H1 (cell line): ENCODE measurements around the gene CRTAC1.

Experiments
- EP300 ChIP-seq, 2 experiments: IDR thresholded peaks; 1 replicate in 1 of 2; 2 replicates in 1 of 2; pipeline ENCODE4 v1.6.1; 2011 to 2012; ENCODE audit warnings: low read depth in 2 of 2, low read length in 2 of 2, mild to moderate bottlenecking in 2 of 2, borderline replicate concordance in 1 of 2, inconsistent platforms in 1 of 2, moderate library complexity in 1 of 2
- JUN ChIP-seq: IDR thresholded peaks from 2 replicates; pipeline ENCODE4 v1.6.1; 2011; ENCODE audit warnings: low read depth, mild to moderate bottlenecking, improper control_type of control experiment, low read length
- NRF1 ChIP-seq: IDR thresholded peaks from 2 replicates; pipeline ENCODE4 v1.6.1; 2011; ENCODE audit warnings: mild to moderate bottlenecking, low read depth, low read length, improper control_type of control experiment
- POLR2A ChIP-seq, 2 experiments: IDR thresholded peaks; 1 replicate in 1 of 2; 2 replicates in 1 of 2; pipeline ENCODE4 v1.6.1; 2011; ENCODE audit warnings: low read depth in 2 of 2, low read length in 2 of 2, mild to moderate bottlenecking in 2 of 2; ENCODE audit errors: control extremely low read depth in 1 of 2
- POLR2AphosphoS5 ChIP-seq: IDR thresholded peaks from 2 replicates; pipeline ENCODE4 v1.6.1; 2011; ENCODE audit warnings: low read depth, low read length
- RAD21 ChIP-seq, 2 experiments: IDR thresholded peaks in 1 of 2; conservative IDR thresholded peaks in 1 of 2; 2 replicates each; pipeline ENCODE4 v1.6.1; 2011; ENCODE audit warnings: low read depth in 2 of 2, low read length in 2 of 2, improper control_type of control experiment in 1 of 2, inconsistent platforms in 1 of 2, mild to moderate bottlenecking in 1 of 2, moderate library complexity in 1 of 2
- TCF12 ChIP-seq: IDR thresholded peaks from 2 replicates; pipeline ENCODE4 v1.6.1; 2011; ENCODE audit warnings: low read depth, mild to moderate bottlenecking, low read length
- USF2 ChIP-seq: IDR thresholded peaks from 2 replicates; pipeline ENCODE4 v1.6.1; 2011; ENCODE audit warnings: low read length, improper control_type of control experiment
- TF ChIP-seq, protein P1 (sequence below), 3 experiments: IDR thresholded peaks; 1 replicate in 2 of 3; 2 replicates in 1 of 3; pipeline versions ENCODE4 v1.5.1 to v1.6.1; 2011; ENCODE audit warnings: low read length in 3 of 3, mild to moderate bottlenecking in 3 of 3, inconsistent platforms in 2 of 3, low read depth in 1 of 3, moderate library complexity in 1 of 3; ENCODE audit not compliant: insufficient read depth in 1 of 3; ENCODE audit errors: control extremely low read depth in 1 of 3
- TF ChIP-seq, protein P2 (sequence below): IDR thresholded peaks from 2 replicates; pipeline ENCODE4 v1.6.1; 2012; ENCODE audit warnings: low read length, inconsistent platforms

DNA sequence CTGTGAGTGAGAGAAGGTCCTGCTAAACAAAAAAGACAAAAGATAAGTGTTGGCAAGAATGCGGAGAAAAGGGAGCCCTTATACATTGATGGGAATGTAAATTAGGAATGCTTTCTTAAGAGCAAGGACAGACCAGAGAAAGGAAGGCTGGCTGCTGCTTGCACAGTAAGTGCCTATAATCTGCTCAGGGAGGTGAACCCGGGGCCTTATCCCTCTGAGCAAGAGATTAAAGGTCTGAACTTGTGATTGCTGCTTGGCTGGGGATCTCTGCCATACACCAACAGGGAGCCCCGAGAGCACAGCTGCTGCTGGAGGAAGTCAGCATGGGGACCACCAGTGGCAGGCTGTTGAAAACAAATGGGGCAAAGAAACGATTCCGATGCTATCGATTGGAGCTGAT is 32.0 kb upstream of the CRTAC1 start:
- TF ChIP-seq, protein P1, sequence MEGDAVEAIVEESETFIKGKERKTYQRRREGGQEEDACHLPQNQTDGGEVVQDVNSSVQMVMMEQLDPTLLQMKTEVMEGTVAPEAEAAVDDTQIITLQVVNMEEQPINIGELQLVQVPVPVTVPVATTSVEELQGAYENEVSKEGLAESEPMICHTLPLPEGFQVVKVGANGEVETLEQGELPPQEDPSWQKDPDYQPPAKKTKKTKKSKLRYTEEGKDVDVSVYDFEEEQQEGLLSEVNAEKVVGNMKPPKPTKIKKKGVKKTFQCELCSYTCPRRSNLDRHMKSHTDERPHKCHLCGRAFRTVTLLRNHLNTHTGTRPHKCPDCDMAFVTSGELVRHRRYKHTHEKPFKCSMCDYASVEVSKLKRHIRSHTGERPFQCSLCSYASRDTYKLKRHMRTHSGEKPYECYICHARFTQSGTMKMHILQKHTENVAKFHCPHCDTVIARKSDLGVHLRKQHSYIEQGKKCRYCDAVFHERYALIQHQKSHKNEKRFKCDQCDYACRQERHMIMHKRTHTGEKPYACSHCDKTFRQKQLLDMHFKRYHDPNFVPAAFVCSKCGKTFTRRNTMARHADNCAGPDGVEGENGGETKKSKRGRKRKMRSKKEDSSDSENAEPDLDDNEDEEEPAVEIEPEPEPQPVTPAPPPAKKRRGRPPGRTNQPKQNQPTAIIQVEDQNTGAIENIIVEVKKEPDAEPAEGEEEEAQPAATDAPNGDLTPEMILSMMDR (IDR thresholded peaks at IDR 0.05; ENCODE audit: control extremely low read depth in 1 of 3, insufficient read depth in 1 of 3, low read depth in 1 of 3, low read length in 3 of 3): no peak
- TF ChIP-seq USF2 (no peak), POLR2A (IDR thresholded peaks at IDR 0.05; ENCODE audit: control extremely low read depth in 1 of 2, low read depth in 2 of 2, low read length in 2 of 2) (no peak), EP300 (IDR thresholded peaks at IDR 0.05; ENCODE audit: borderline replicate concordance in 1 of 2, low read depth in 2 of 2, low read length in 2 of 2) (no peak), NRF1 (no peak), RAD21 (IDR thresholded peaks at IDR 0.05 in 1 of 2, conservative IDR thresholded peaks at IDR 0.05 in 1 of 2; ENCODE audit: low read depth in 2 of 2, low read length in 2 of 2) (no peak), TCF12 (no peak), POLR2AphosphoS5 (no peak), JUN (no peak)
- TF ChIP-seq, protein P2, sequence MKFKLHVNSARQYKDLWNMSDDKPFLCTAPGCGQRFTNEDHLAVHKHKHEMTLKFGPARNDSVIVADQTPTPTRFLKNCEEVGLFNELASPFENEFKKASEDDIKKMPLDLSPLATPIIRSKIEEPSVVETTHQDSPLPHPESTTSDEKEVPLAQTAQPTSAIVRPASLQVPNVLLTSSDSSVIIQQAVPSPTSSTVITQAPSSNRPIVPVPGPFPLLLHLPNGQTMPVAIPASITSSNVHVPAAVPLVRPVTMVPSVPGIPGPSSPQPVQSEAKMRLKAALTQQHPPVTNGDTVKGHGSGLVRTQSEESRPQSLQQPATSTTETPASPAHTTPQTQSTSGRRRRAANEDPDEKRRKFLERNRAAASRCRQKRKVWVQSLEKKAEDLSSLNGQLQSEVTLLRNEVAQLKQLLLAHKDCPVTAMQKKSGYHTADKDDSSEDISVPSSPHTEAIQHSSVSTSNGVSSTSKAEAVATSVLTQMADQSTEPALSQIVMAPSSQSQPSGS: no peak
